ENCODE results near the gene SPON2. TPM values are rescaled to one million over a fixed set of nuclear protein-coding genes. Genes with fewer than 3 reads are reported as not detected.

Gene SPON2
- total RNA-seq, 1 experiment from 2014 or later: 6.6 TPM

DNA sequence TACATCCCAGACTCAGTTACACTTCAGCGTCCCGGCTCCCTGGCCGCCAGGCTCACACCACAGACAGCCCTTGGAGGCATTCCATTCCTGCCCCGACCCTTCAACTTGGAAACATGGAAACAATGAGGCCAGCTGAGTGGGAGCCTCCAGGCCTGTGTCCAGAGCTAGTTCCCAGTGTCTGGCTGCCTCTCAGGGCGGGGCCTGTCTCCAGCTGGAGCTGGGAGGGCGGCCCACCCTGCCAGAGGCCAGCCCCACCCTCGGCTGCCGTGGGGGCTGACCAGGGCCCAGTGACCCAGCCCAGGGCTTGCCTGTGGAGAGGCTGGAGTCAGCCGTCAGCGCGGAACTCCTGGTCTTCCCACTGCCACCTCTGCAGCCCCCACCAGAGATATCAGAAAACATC is 37.4 kb upstream of the SPON2 start:
- Mint-ChIP-seq H3K9me3 (no peaks in the 10 kb centered on the region), H3K4me1 (no peaks in the 10 kb centered on the region), H3K27me3 (ENCODE audit: low read depth) (no peaks in the 10 kb centered on the region), H3K36me3 (peaks cover 2% of the 10 kb centered on the region; the same call in 1 of the 2 replicates), H3K4me3 (no peak overlapping the region), H3K27ac (no peak overlapping the region)
- POLR2A ChIA-PET: no interaction called here
- CTCF ChIA-PET: no interaction called here
- DNase-seq (ENCODE audit: low spot score): no peak
- ATAC-seq: no peak
- TF ChIP-seq FOXK1 (CRISPR knock-in tag; IDR thresholded peaks at IDR 0.05): no peak
- no peak for TF ChIP-seq EMX1 (CRISPR knock-in tag; IDR thresholded peaks at IDR 0.05)

DNA sequence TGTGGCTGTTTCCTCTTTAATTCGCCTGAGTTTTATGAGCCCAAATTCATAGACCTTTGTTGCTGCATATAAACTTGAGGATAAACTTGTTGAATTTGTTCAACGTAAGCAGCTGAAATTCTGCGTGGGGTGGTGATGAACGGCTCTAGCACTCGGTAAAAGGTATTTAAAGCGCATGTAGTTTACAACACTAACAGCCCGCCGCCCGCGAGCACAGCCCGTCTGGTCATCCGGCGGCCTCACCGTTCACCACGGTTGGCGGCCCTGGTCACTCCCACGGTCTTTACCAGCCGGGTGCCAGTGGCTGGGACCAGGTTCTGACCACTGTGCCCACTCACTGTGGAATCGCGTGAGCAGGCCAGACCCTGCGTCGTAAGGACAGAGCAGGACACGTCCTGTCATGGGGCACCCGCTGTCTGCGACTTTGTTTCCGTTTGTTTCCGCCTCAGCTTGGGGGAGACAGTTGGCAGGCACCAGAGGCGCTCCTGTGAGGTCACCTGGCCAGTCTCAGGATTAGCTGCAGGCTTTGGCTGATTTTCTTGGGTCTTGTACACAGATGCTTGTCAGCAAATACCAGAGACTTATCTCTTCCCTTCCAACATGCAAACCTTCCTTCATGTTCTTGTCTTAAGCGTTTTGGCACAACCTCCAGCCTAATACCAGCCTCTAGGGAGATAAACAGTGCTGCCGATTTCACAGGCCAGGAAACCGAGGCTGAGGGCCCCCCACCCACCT is 36.8 kb upstream of the SPON2 start:
- Mint-ChIP-seq H3K4me1 (no peaks in the 10 kb centered on the region), H3K4me3 (no peak overlapping the region), H3K9me3 (no peaks in the 10 kb centered on the region), H3K27me3 (ENCODE audit: low read depth) (no peaks in the 10 kb centered on the region), H3K36me3 (peaks cover 2% of the 10 kb centered on the region; the same call in 1 of the 2 replicates), H3K27ac (no peak overlapping the region)
- no peak for DNase-seq (ENCODE audit: low spot score)
- ATAC-seq: no peak
- POLR2A ChIA-PET: interaction anchor here (1.0 kb wide), 1 partner anchor 38 kb away, joined by 3 read pairs; no protein-coding TSS in a partner anchor
- CTCF ChIA-PET: no interaction called here
- TF ChIP-seq FOXP4 (CRISPR knock-in tag; IDR thresholded peaks at IDR 0.05): no peak
- TF ChIP-seq, protein P1, sequence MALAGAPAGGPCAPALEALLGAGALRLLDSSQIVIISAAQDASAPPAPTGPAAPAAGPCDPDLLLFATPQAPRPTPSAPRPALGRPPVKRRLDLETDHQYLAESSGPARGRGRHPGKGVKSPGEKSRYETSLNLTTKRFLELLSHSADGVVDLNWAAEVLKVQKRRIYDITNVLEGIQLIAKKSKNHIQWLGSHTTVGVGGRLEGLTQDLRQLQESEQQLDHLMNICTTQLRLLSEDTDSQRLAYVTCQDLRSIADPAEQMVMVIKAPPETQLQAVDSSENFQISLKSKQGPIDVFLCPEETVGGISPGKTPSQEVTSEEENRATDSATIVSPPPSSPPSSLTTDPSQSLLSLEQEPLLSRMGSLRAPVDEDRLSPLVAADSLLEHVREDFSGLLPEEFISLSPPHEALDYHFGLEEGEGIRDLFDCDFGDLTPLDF (CRISPR knock-in tag; IDR thresholded peaks at IDR 0.05): no peak
- TF ChIP-seq GABPB1 (CRISPR knock-in tag; IDR thresholded peaks at IDR 0.05): no peak
- TF ChIP-seq JAZF1 (CRISPR knock-in tag; IDR thresholded peaks at IDR 0.05): no peak
- TF ChIP-seq ZNF396 (CRISPR knock-in tag; IDR thresholded peaks at IDR 0.05; ENCODE audit: borderline replicate concordance): no peak
- TF ChIP-seq, protein P2, sequence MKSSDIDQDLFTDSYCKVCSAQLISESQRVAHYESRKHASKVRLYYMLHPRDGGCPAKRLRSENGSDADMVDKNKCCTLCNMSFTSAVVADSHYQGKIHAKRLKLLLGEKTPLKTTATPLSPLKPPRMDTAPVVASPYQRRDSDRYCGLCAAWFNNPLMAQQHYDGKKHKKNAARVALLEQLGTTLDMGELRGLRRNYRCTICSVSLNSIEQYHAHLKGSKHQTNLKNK (CRISPR knock-in tag; IDR thresholded peaks at IDR 0.05): no peak
- no peak for TF ChIP-seq TEAD4 (CRISPR knock-in tag; IDR thresholded peaks at IDR 0.05)
- TF ChIP-seq JUN (CRISPR knock-in tag; IDR thresholded peaks at IDR 0.05): no peak
- TF ChIP-seq NR2C2 (CRISPR knock-in tag; IDR thresholded peaks at IDR 0.05): no peak
- no peak for TF ChIP-seq ZNF512 (CRISPR knock-in tag; IDR thresholded peaks at IDR 0.05; ENCODE audit: borderline replicate concordance)
- no peak for TF ChIP-seq NFYB (CRISPR knock-in tag; conservative IDR thresholded peaks at IDR 0.05; ENCODE audit: low read depth)
- no peak for TF ChIP-seq E2F4 (CRISPR knock-in tag; IDR thresholded peaks at IDR 0.05; ENCODE audit: borderline replicate concordance, low read depth)
- TF ChIP-seq ZNF317 (CRISPR knock-in tag; IDR thresholded peaks at IDR 0.05; ENCODE audit: borderline replicate concordance, low read depth): no peak
- no peak for TF ChIP-seq ZNF121 (CRISPR knock-in tag; IDR thresholded peaks at IDR 0.05)
- TF ChIP-seq, protein P3, sequence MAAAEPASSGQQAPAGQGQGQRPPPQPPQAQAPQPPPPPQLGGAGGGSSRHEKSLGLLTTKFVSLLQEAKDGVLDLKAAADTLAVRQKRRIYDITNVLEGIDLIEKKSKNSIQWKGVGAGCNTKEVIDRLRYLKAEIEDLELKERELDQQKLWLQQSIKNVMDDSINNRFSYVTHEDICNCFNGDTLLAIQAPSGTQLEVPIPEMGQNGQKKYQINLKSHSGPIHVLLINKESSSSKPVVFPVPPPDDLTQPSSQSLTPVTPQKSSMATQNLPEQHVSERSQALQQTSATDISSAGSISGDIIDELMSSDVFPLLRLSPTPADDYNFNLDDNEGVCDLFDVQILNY (CRISPR knock-in tag; IDR thresholded peaks at IDR 0.05): no peak
- no peak for TF ChIP-seq MXD4 (CRISPR knock-in tag; IDR thresholded peaks at IDR 0.05; ENCODE audit: borderline replicate concordance)
- no peak for TF ChIP-seq PREB (CRISPR knock-in tag; IDR thresholded peaks at IDR 0.05; ENCODE audit: borderline replicate concordance)
- no peak for TF ChIP-seq NR3C1 (CRISPR knock-in tag; conservative IDR thresholded peaks at IDR 0.05; ENCODE audit: low read depth)
- TF ChIP-seq AR (CRISPR knock-in tag; IDR thresholded peaks at IDR 0.05): no peak
